Umbilical cord (tissue), 2 donors: ENCODE measurements around the gene GUCA2B. TPM values are rescaled to one million over a fixed set of nuclear protein-coding genes. Genes with fewer than 3 reads are reported as not detected.

Experiments
- DNase-seq: peaks from one replicate; pipeline ENCODE4 v3.0.0-alpha.2; 2015; ENCODE audit warnings: low spot score
- total RNA-seq: library from RNA; depleted of rRNA; stranded (reverse); fragments of >200 nt; gene quantifications from one replicate; pipeline ENCODE4 v1.2.3, GENCODE V29; 2014; ENCODE audit warnings: low replicate concordance; ENCODE audit not compliant: insufficient read depth

GUCA2B gene
- total RNA-seq, 1 donor from 2014 or later: not detected

- no peak for DNase-seq
These were observed 31.4 kb downstream of the GUCA2B start for GRCh38 chr1:42184616-42185015.

- DNase-seq: no peak
These were observed 32.9 kb downstream of the GUCA2B start for GRCh38 chr1:42186152-42186551.

- no peak for DNase-seq
These were observed 37.0 kb downstream of the GUCA2B start for GRCh38 chr1:42189931-42190853.

- DNase-seq: no peak
These were observed 38.1 kb downstream of the GUCA2B start for GRCh38 chr1:42191319-42191718.

GRCh38 chr1:42192106-42192505 lies 38.9 kb downstream of the GUCA2B start:
- no peak for DNase-seq

- DNase-seq: no peak
These were observed 42.6 kb downstream of the GUCA2B start for GRCh38 chr1:42195841-42196240.

- no peak for DNase-seq
These were observed 45.0 kb downstream of the GUCA2B start for GRCh38 chr1:42198251-42198650.

GRCh38 chr1:42201986-42202385 lies 48.8 kb downstream of the GUCA2B start:
- no peak for DNase-seq

Other genes starting within 250 kb of the GUCA2B start
- gene HIVEP3, start 234.5 kb upstream of the GUCA2B start, total RNA-seq: 1.7 TPM
- gene GUCA2A, start 11.3 kb downstream of the GUCA2B start, total RNA-seq: not detected
- 29.4 TPM for gene FOXJ3, start 181.8 kb downstream of the GUCA2B start, total RNA-seq
- 4.8 TPM for gene RIMKLA, start 227.4 kb downstream of the GUCA2B start, total RNA-seq